GM12878 (cell line): ENCODE results near the gene SWI5.
A peak's percentile ranks its signal among the peaks of the same experiment; 100 is the strongest.

ENCODE experiments used
- EP300 ChIP-seq, 2 experiments: fragments of 150-350 bp in 1 of 2; IDR thresholded peaks; 2 replicates each; pipeline ENCODE4 v1.6.1; 2011 to 2012; ENCODE audit warnings: low read depth in 2 of 2, low read length in 2 of 2, borderline replicate concordance in 1 of 2, improper control_type of control experiment in 1 of 2, inconsistent platforms in 1 of 2; ENCODE audit not compliant: control insufficient read depth in 1 of 2
- POLR2A ChIP-seq: IDR thresholded peaks from 2 replicates; pipeline ENCODE4 v1.6.1; 2011; ENCODE audit warnings: low read depth, mild to moderate bottlenecking, low read length

DNA sequence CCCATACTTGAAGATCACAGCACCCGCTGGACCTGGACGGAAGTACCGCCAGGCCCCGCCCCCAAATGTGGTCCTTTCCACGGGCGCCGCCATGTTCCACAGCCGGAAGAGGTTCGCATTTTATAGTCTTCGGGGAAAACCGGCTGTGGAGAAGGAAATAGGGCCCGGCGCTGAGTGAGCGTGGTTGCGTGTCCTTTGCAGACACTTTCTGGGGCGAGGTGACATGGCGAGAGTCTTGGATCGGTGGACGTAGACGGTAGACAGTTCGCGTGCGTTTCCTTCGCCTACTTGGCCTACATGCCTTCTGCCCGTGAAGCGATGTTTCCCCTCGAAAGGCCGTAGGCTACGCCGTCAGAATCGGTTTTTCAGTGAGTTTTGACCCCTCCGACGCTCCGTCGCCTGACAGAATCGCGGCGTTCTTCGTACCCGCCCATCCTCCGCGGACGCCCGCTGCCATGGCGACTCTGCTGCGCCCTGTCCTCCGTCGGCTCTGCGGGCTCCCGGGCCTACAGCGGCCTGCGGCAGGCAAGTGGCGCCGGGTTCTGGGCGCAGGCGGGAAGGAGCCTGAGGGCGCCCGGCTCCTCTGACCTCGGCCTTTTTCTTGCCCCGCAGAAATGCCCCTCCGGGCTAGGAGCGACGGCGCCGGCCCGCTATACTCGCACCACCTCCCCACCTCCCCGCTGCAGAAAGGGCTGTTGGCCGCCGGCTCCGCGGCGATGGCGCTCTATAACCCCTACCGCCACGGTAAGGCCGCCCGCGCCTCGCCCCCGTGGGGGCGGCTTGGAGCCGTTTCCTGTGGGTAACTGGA is 46.5 kb downstream of the SWI5 start, which contains the start of the genes COQ4 and TRUB2:
- peak; percentile 80 for TF ChIP-seq POLR2A
- TF ChIP-seq EP300 (IDR thresholded peaks at IDR 0.05; ENCODE audit: borderline replicate concordance in 1 of 2, control insufficient read depth in 1 of 2, low read depth in 2 of 2, low read length in 2 of 2) = no peak
